ENCODE data around the gene MCEMP1.
A peak's percentile ranks its signal among the peaks of the same experiment; 100 is the strongest.

MCEMP1 gene

DNA sequence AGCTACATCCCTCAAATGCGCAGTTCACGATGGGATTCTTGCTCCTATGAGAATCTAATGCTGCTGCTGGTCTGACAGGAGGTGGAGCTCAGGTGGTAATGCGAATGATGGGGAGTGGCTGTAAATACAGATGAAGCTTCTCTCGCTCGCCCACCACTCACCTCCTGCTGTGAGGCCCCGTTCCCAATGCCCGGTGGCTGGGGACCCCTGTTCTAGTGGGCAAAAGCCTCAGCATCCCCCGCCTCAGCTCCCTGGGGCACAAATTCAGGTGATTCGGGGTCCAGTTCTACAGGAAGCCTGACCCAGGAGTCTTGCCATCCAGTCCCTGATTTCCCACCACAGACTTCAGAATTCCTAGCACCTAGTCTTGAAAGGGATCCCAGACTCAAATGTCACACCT is 4.4 kb upstream of the MCEMP1 start:
- DNase-seq (ENCODE audit: low read depth) = no peak

DNA sequence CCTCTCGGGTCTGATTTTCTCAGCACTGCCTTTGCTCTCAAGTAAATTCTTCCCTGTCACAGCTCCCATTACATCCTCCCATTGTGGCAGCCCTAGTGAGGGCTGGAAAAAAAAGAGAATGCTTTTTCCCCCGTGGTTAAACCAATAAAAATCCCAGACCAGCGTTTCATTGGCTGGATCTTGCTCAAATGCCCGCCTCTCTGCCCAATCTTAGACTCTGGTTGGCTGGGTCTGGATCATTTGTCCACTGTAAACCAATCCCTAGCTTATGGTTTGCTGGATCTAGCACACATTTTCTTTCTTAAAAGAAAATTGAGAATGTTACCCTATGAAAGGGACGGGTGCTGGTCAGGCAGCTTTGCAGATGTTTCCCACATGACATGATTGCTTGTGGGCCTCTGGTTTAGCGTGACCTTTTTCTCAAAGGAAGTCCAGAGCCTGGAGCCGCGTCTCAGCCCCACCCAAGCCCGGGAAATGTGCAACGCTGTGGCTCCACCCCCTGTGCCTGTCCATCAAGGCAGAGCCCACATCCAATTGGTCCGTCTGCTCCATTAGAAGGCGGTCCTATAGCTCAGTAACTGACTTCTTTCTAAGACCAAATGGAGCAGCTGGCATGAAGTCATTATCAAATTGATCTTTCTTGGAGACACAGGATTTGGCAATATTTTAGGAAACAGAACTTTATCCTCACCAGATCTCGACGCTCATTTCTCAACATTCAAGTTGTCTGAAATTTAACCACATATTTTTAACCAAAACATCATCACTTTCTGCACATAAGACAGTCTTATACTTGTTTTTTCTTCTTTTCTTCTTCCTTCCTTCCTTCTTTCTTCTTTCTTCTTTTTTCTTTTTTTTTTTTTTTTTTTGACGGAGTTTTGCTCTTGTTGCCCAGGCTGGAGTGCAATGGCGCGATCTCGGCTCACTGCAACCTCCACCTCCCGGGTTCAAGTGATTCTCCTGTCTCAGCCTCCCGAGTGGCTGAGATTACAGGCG is 2.6 kb upstream of the MCEMP1 start:
- no peak for DNase-seq (ENCODE audit: low read depth)

DNA sequence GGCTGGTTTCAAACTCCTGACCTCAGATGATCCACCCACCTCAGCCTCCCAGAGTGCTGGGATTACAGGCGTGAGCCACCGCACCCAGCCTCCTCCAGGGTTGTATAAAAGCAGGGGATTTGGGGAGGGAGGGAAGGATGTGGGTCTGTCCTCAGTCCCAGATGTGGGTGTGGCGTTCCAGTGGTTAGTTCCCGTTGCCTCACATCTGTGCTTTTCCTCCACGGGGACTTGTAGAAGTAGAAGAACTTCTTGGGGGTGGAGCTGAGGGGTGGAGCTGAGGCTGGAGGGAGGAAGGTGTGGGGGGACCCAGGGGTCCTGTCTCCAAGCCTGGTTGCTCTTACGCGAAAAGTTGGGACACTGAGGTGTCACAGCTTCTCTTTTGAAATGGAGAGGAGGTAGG is 514 bp upstream of the MCEMP1 start:
- DNase-seq (ENCODE audit: low read depth) = no peak

DNA sequence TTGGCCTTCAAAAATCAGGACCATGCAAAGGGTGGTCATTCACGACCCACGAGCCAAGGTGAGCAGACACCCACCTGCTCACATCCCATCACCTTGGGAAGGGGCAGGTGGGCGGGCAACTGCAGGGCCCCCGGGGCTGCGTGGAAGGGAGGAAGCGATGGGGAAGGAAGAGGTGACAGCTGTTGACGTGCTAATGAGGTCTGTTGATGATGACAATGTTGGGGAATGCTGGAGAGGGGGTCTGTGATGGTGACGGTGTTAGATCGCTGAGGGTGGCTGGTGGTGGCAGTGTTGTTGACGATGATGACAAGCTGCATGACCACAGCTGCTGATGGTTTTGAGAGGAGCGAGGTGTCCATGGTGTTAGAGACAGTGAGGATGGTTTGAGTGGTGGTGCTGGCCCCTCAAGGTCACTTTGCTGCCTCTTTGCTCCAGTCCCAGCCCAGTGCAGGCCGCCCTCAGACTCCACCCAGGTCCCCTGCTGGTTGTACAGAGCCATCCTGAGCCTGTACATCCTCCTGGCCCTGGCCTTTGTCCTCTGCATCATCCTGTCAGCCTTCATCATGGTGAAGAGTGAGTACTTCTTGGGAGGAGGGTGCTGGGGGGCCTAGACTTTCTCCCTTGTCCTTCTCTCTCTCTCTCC is 900 bp downstream of the MCEMP1 start:
- no peak for DNase-seq (ENCODE audit: low read depth)

DNA sequence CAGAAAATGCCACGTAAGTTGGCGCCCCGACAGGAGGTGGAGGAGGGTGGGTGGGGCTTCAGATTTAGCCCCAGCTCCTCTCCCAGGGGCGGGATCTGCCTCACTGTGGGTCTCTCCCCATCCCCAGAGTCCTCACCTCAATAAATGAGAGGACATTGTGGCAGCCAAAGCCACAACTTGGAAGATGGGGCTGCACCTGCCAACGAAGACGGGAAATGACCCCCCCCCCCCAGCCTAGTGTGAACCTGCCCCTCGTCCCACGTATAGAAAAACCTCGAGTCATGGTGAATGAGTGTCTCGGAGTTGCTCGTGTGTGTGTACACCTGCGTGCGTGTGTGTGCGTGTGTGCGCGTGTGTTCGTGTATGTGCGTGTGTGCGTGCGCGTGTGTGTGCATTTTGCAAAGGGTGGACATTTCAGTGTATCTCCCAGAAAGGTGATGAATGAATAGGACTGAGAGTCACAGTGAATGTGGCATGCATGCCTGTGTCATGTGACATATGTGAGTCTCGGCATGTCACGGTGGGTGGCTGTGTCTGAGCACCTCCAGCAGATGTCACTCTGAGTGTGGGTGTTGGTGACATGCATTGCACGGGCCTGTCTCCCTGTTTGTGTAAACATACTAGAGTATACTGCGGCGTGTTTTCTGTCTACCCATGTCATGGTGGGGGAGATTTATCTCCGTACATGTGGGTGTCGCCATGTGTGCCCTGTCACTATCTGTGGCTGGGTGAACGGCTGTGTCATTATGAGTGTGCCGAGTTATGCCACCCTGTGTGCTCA is 2.3 kb downstream of the MCEMP1 start:
- DNase-seq (ENCODE audit: low read depth) = peak; percentile 57

DNA sequence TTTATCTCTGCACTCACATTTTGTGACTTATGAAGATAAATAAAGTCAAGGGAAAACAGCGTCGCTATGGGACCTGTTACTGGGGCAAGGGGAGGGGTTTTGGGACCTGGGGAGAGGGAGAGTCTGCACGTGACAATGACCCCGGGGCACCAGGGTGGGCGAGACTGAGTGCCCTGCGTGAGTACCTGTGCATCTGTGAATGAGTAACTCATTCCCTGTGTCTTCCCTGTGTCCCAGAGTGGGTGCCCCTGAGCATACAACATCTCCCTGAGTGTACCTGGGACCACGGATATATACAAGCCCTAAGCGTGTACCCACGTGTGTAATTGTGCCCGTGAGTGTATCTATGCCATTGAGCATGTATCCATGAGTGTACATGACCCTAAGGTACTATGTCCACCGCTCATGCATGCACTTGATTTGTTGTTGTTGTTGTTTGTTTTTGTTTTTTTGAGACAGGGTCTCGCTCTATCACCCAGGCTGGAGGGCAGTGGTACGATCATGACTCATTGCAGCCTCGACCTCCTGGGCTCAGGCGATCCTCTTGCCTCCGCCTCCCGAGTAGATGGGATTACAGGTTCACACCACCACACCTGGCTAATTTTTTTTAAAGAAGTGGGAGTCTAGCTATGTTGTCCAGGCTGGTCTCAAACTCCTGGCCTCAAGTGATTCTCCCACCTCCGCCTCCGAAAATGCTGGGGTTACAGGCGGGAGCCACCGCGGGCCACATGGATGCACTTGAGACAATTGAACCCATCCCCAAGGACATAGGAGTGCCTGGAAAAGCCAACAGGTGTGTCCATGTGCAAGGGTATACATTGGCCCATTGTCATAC is 3.1 kb downstream of the MCEMP1 start:
- DNase-seq (ENCODE audit: low read depth) = no peak

DNA sequence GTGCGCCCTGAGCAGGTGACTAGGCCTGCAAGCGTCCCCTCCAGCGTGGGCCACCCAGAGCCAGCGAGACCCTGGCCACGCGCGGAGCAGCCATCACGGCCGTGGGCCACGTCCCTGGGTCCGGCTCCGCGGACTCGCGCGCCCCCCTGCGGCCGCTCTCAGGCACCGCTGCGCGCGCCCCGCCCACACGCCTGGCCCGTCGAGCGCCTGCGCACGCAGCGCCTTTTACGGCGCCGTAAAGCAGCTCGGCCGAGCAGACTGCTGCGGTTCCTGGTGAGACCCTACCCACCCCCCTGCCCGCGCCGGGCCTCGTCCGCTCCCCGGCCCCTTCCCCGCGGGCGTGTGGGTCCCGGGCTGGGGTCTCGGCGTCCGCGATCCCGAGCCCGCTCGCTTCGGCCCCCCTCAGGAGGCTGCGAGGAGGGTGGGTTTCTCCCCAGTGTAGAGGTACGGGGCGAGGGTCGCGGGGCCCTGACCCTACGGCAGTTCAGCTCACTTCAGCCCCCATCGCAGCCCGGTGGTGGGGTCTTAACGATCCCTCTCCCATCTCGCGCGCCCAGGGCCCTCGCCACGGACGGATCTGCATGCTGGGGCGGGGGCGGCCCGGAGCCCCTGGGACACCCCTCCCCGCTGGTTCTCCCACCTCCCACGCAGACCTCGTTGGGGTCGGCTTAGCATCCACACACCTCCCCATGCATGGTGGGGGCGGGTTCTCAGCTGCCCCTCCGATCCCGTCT is 3.9 kb downstream of the MCEMP1 start, which contains the start of gene TRAPPC5:
TSS of gene TRAPPC5 (plus strand) at position 228 of the 734 bp plus-strand sequence. CDS start 1,421 bp downstream, outside the sequence.
- DNase-seq (ENCODE audit: low read depth) = peak; percentile 83

DNA sequence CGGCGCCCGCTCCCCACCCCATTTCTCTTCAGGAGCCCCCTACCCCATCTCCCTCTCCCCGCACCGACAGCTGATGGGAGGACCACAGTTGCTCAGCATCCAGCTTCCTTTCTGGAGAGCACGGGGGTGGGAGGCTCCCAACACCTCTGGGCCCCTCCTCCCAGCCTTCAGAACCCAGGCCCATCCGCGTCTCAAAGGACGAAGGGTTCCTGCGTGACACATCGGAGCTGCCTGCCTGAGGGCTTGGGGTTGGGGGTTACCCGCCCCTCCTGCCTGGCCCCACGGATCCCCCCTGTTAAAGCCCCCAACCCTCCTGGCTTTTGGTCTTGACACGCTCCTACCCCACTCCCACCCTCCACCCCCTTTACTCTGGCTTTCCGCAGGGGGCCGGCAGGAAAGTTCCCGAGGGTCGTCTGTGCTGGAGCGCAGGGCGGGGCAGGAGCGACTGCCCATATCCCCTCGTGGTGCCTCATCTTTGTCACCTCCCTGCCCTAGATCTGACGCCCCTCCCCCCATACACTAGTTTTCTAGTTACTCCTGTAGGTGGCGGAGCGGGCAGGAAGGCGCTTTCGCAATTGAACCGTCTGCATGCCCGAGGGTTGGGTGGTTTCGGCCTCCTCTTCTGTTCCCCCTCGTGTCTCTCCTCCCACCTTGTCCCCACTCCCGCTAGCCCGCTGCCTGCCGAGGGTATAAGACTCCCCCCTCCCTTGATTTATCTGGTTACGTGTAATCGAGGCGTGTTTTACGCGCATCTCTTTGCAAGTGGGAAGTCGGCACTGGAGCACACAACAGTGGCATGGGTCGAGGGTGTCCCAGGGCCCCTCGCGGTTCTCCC is 4.7 kb downstream of the MCEMP1 start:
- peak; percentile 83 for DNase-seq (ENCODE audit: low read depth)

DNA sequence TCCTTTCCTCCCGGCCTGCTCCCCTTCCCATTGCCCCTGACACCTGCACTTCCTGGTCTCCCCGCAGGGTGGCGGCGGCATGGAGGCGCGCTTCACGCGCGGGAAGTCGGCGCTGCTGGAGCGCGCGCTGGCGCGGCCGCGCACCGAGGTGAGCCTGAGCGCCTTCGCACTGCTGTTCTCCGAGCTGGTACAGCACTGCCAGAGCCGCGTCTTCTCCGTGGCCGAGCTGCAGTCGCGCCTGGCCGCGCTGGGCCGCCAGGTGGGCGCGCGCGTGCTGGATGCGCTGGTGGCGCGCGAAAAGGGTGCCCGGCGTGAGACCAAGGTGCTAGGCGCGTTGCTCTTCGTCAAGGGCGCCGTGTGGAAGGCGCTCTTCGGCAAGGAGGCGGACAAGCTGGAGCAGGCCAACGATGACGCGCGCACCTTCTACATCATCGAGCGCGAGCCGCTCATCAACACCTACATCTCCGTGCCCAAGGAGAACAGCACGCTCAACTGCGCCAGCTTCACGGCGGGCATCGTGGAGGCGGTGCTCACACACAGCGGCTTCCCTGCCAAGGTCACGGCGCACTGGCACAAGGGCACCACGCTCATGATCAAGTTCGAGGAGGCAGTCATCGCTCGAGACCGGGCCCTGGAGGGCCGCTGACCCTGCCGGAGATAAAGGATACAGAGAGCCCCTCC is 5.4 kb downstream of the MCEMP1 start:
- DNase-seq (ENCODE audit: low read depth) = no peak

DNA sequence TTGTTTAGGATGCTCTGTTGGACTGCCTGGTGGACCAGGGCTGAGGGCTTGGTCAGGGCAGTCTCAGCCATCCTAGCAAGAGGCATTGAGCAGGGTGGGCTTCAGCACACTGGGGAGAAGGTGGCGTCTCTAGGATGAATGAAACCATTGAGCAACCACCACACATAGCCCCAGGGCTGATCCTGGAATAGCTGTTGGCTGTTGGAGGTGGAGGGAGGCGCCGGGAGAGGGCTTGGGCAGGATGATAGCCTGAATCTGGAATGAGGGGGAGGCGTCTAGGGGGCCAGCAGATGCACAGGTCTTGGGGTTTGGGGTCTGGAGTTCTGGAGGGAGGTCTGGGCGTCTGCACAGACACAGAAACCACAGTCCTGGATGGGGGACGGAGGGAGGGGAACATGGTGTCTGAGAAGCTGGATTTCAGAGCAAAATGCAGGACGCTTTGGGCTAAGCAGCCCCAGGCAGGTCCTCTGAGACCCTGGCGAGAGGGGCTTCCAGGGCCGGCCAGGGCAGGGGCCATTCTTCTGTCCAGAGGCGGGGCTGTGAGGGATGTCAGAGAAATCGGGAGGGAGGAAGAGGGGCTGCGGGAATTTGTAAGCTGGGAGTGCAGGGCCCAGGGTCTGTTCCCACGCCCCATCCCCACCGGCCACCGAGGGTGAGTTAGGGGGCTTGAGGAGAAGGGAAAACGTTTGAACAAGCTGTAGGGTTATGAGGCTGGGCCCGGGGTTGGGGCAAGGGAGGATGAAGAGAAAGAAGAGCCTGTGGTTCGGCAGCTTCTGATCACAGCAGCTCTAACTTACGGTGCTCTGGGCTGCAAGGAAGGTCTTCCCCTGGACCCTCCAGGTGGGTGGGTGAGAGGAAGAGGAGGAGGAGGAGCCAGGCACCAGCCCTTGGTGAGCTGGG is 8.9 kb downstream of the MCEMP1 start:
- DNase-seq (ENCODE audit: low read depth) = no peak

DNA sequence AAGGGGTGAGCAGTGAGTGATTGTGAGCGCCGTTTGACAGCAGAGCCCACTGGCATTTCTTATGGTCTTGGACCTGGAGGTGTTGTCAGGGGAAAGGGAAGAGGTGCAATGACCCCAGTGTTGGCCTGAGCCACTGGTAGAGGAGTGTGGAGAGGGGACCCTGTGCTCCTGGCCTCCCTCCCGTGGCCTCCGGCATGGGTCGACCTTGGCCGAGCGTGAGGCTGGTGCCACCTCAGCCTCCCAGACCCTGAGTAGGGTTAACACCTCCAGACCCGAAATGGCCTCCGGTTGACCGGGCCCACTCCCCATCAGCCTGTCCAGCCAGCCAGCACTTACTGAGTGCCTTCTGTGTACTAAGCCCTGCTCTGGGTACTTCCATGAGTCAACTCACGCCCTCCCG is 10.3 kb downstream of the MCEMP1 start:
- no peak for DNase-seq (ENCODE audit: low read depth)

DNA sequence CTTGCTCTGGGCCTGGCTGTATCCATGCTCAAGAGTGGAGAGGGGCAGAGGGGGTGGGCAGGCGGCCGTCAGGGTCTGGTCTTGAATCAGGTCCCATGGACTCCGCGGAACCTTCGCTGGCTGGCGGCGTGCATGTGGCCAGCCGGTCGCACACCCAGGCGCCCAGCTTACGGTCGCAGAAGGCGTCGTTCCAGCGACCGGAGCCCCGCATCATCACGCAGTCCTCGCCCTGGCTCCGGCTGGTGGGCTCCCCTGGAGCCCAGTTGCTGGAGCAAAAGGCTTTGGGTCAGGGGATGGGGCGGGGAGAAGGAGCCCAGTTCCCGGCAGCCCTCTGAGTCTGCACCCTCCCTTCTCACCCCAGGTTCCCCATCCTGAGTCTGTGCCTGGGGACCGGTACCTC is 12.3 kb downstream of the MCEMP1 start:
- DNase-seq (ENCODE audit: low read depth) = no peak

DNA sequence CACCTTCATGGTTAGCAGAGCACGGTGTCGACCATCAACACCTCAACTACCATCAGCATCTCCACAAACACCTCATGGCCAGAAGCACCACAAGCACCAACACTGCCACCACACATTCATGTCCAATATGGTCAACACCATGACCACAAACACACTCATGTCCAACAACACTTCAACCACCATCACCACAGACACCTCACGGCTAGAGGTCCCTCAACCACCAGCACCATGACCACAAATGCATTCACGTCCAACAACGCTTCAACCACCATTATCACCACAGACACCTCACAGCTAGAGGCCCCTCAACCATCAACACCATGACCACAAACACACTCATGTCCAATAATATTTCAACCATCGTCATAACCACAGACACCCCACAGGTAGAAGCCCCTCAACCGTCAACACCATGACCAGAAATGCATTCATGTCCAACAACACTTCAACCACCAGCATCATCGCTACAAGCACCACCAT is 13.9 kb downstream of the MCEMP1 start:
- no peak for DNase-seq (ENCODE audit: low read depth)

DNA sequence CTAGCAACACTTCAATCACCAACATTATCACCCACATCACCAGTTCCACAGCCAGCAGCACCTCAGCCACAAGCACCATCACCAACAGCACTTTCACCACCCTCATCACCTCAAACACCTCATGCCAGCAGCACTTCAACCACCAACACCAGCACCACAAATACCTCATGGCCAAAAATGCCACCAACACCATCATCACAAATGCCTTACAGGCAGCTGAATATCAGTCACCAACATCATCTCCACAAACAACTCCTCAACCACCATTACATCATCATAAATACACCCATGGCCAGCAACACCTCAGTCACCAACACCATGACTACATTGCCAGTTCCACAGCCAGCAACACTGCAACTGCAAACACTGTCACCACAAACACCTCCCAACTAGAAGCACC is 14.6 kb downstream of the MCEMP1 start:
- DNase-seq (ENCODE audit: low read depth) = no peak

DNA sequence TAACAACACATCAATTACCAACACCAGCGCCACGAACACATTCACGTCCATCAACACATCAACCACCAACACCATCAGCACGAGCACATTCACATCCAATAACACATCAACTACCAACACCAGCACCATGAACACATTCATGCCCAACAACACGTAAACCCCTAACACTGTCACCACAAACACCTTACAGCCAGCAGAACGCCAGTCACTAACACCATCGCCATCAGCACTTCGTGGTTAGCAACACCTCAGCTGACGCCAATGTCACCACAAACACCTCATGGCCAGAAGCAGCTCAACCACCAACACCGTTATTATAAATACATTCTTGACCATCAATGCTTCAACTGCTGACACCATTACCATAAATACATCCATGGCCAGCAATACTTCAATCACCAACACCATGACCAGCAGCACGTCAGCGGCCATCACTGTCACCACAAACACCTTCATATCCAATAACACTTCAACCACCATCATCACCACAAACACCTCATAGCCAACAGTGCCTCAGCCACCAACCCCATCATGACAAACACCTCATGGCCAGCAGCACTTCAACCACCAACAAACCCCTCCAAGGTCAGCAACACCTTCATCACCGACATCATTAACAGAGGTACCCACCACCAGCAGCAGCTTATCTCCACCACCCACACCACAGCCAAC is 15.7 kb downstream of the MCEMP1 start:
- DNase-seq (ENCODE audit: low read depth) = no peak

DNA sequence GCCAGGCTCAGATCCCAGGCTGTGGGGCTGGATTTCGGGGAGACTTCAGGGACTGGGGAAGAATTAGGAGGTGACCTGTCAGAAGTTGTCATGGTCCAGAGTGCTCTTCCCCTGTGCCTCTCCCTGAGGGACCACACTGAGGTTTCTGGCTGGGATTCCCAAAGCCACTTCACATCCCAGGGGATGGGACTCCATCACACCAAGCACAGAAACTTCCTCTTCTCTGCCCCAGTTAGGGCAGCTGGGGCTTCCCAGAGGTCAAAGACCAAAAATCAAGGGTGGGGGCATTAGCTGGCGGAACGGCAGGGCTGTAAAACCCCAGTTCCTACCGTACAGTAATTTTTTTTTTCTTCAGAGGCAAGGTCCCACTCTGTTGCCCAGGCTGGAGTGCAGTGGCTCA is 17.6 kb downstream of the MCEMP1 start:
- no peak for DNase-seq (ENCODE audit: low read depth)

DNA sequence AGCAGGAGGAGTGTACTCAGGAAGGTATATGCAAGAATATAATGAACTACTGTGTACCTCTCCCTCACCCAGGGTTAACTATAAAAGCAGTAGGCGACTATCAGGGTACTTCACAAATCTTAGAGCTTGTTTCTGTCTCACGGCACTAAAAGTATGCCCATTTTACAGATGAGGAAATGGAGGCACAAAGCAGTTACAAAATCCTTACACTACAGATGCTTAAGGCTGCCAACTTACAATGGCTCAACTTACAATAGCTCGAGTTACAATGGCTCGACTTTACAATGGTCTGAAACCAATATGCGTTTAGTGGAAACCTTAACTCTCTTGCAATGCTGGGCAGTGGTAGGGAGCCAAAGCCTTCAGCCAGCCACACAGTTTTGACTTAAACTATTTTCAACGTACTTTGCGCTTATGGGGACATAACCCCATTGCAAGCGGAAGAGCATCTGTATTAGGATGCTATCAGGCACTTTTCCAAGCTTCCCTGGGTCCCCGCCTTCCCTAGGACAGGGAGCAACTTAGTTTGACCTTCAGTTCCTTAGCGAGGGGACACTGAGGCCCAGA is 20.9 kb downstream of the MCEMP1 start:
- DNase-seq (ENCODE audit: low read depth) = no peak

All from activated T-cell treated with anti-CD3 and anti-CD28 coated beads for 24 hours (primary cell).